ENCODE measurements around the gene WIPF1.

Gene WIPF1

DNA sequence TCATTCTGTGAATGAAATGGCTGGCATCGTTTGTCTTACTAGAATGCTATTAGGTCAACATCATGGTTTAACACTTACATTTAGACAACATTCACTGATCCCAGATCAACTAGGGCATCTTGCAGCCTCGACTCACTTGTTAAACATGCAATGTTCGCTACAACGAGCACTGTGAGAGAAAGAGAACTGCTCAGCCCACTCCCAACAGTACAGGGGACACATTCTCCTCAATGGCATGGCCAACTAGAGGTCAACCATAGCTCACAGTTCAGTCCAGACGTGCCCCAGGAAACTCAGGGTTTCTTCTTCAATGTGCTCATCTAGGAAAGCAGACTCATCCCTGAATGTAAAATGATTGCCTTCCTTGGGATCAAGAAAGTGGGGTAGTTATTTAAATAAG lies 5.9 kb downstream of the WIPF1 start:
- Histone ChIP-seq H3K9ac (ENCODE audit: low read length in 5 of 5) (no peak overlapping the region), H3K27ac (ENCODE audit: low read depth, low read length) (no peak overlapping the region), H3K27me3 (ENCODE audit: control insufficient read depth in 5 of 5, insufficient read depth in 4 of 5, low read length in 5 of 5) (no peaks in the 10 kb centered on the region), H3K4me1 (ENCODE audit: control insufficient read depth in 5 of 5, insufficient read depth in 5 of 5, low read length in 5 of 5) (peaks cover 0 to 37% (median 19%) of the 10 kb centered on the region in 5 donors), H3K9me3 (ENCODE audit: control insufficient read depth in 5 of 5, low read length in 5 of 5) (no peaks in the 10 kb centered on the region), H3K36me3 (ENCODE audit: control insufficient read depth in 5 of 5, insufficient read depth in 5 of 5, low read length in 5 of 5) (peaks cover 0 to 2% (median 0%) of the 10 kb centered on the region in 5 donors), H3K4me3 (ENCODE audit: low read depth in 1 of 5, low read length in 5 of 5) (no peak overlapping the region)

DNA sequence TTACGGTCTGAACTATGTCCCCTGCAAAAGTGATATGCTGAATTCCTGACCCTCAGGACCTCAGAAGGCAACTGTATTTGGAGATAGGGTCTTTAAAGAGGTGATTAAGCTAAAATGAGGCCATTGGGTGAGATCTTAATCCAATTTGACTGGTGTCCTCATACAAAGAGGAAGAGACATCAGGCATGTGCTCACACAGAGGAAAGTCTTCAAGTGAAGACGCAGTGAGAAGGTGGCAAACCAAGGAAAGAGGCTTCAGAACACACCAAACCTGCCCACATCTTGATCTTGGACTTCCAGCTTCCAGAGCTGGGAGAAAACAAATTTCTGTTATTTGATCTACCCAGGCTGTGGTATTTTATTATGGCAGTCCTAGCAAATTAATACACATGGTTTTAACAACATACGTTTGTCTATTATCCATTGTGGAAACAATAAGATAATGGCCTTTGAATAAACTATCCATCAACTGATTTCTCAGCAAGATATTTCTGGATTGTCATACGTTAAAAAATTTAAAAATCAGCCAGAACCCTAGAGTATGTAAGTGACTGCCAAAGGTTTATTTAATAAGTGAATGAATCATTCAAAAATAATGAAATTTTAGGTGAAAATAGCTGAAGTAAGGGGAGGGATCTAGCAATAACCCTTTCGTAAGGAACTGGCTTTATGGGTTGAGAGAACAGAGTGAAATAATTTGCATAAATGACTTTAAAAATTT lies 6.5 kb downstream of the WIPF1 start:
- H3K9ac ChIP-seq (ENCODE audit: low read length in 5 of 5) = no peak overlapping the region
- no peak overlapping the region for H3K27ac ChIP-seq (ENCODE audit: low read depth, low read length)
- H3K36me3 ChIP-seq (ENCODE audit: control insufficient read depth in 5 of 5, insufficient read depth in 5 of 5, low read length in 5 of 5) = peaks cover 0 to 2% (median 0%) of the 10 kb centered on the region in 5 donors
- H3K4me1 ChIP-seq (ENCODE audit: control insufficient read depth in 5 of 5, insufficient read depth in 5 of 5, low read length in 5 of 5) = peaks cover 0 to 41% (median 19%) of the 10 kb centered on the region in 5 donors
- H3K9me3 ChIP-seq (ENCODE audit: control insufficient read depth in 5 of 5, low read length in 5 of 5) = no peaks in the 10 kb centered on the region
- H3K27me3 ChIP-seq (ENCODE audit: control insufficient read depth in 5 of 5, insufficient read depth in 4 of 5, low read length in 5 of 5) = no peaks in the 10 kb centered on the region
- H3K4me3 ChIP-seq (ENCODE audit: low read depth in 1 of 5, low read length in 5 of 5) = no peak overlapping the region

DNA sequence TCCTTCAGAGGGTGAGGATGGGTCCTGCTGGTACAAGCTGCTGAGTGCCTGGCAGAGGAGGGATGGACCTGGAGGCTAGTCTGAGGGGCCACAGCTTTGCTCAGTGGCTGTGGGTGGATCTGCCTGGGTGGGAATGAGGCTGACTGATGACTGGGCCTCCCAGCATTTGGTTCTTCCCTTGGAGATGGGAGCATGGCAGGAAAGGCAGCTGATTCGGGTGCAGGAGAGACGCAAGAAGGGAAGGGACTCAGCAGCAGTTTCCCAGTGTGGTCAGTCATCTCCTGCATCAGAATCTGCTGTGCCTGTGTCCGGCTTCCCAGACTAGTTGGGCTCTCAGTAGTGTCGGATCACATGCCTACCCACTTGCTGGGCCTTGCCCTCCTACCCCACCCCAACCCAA lies 7.3 kb downstream of the WIPF1 start:
- Histone ChIP-seq H3K27me3 (ENCODE audit: control insufficient read depth in 5 of 5, insufficient read depth in 4 of 5, low read length in 5 of 5) (no peaks in the 10 kb centered on the region), H3K4me1 (ENCODE audit: control insufficient read depth in 5 of 5, insufficient read depth in 5 of 5, low read length in 5 of 5) (peaks cover 0 to 44% (median 19%) of the 10 kb centered on the region in 5 donors), H3K4me3 (ENCODE audit: low read depth in 1 of 5, low read length in 5 of 5) (no peak overlapping the region), H3K27ac (ENCODE audit: low read depth, low read length) (no peak overlapping the region), H3K9me3 (ENCODE audit: control insufficient read depth in 5 of 5, low read length in 5 of 5) (no peaks in the 10 kb centered on the region), H3K36me3 (ENCODE audit: control insufficient read depth in 5 of 5, insufficient read depth in 5 of 5, low read length in 5 of 5) (peaks cover 0 to 3% (median 0%) of the 10 kb centered on the region in 5 donors), H3K9ac (ENCODE audit: low read length in 5 of 5) (no peak overlapping the region)

DNA sequence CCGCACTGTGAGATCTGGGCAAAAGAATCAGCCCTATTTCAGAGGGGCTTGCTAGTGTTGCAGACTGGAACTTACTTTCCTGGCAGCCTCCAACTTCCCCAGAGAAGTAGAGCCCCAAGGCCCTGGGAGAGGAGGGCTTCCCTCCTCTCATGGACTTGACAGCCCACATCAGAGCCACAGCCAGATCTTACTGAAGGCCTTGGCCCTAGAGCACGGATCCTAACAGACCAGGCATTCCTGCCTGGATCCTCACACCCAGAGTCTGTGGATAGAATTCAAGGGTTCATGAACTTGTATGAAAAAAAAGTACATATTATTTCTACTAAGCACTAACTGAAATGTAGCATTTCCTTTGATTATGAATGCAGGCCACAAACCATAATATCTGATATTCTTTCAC lies 8.3 kb downstream of the WIPF1 start:
- H3K27ac ChIP-seq (ENCODE audit: low read depth, low read length) = no peak overlapping the region
- H3K4me1 ChIP-seq (ENCODE audit: control insufficient read depth in 5 of 5, insufficient read depth in 5 of 5, low read length in 5 of 5) = peaks cover 0 to 44% (median 15%) of the 10 kb centered on the region in 5 donors
- H3K36me3 ChIP-seq (ENCODE audit: control insufficient read depth in 5 of 5, insufficient read depth in 5 of 5, low read length in 5 of 5) = peaks cover 0 to 10% (median 6%) of the 10 kb centered on the region in 5 donors

GRCh38 chr2:174588463-174588862 lies 9.1 kb downstream of the WIPF1 start:
- Histone ChIP-seq H3K4me3 (ENCODE audit: low read depth in 1 of 5, low read length in 5 of 5) (no peak overlapping the region), H3K27me3 (ENCODE audit: control insufficient read depth in 5 of 5, insufficient read depth in 4 of 5, low read length in 5 of 5) (no peaks in the 10 kb centered on the region), H3K9ac (ENCODE audit: low read length in 5 of 5) (peak overlapping the region in 2 of 5 donors; percentile 5 to 65), H3K4me1 (ENCODE audit: control insufficient read depth in 5 of 5, insufficient read depth in 5 of 5, low read length in 5 of 5) (peaks cover 0 to 39% (median 12%) of the 10 kb centered on the region in 5 donors), H3K27ac (ENCODE audit: low read depth, low read length) (peak overlapping the region; percentile 11), H3K9me3 (ENCODE audit: control insufficient read depth in 5 of 5, low read length in 5 of 5) (no peaks in the 10 kb centered on the region), H3K36me3 (ENCODE audit: control insufficient read depth in 5 of 5, insufficient read depth in 5 of 5, low read length in 5 of 5) (peaks cover 4 to 17% (median 13%) of the 10 kb centered on the region in 5 donors)

More for the DNA sequence above, 8.3 kb downstream of the WIPF1 start:
- Histone ChIP-seq H3K9me3 (ENCODE audit: control insufficient read depth in 5 of 5, low read length in 5 of 5) (no peaks in the 10 kb centered on the region), H3K9ac (ENCODE audit: low read length in 5 of 5) (no peak overlapping the region), H3K4me3 (ENCODE audit: low read depth in 1 of 5, low read length in 5 of 5) (no peak overlapping the region), H3K27me3 (ENCODE audit: control insufficient read depth in 5 of 5, insufficient read depth in 4 of 5, low read length in 5 of 5) (no peaks in the 10 kb centered on the region)

DNA sequence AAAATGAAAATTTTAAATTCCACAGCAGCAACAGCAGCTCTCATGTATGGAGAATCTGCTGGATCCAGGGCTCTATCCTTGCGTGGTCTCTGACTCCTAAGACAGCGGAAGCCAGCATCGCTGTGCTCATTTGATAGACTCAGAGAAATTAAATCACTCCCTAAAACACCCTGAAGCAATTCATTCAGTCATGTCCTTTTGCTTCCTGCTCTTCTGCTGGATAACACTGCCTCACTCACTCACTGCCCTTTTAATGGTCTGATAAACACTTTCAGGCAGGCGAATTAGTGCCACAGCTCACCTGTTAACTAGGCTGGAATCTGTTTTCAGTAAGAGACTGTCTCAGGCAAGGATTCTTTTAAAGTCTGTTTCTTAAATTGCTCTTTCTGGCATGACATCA lies 10.0 kb downstream of the WIPF1 start:
- peaks cover 9 to 25% (median 17%) of the 10 kb centered on the region in 5 donors for H3K36me3 ChIP-seq (ENCODE audit: control insufficient read depth in 5 of 5, insufficient read depth in 5 of 5, low read length in 5 of 5)
- no peaks in the 10 kb centered on the region for H3K27me3 ChIP-seq (ENCODE audit: control insufficient read depth in 5 of 5, insufficient read depth in 4 of 5, low read length in 5 of 5)
- H3K4me1 ChIP-seq (ENCODE audit: control insufficient read depth in 5 of 5, insufficient read depth in 5 of 5, low read length in 5 of 5) = peaks cover 0 to 39% (median 12%) of the 10 kb centered on the region in 5 donors
- H3K4me3 ChIP-seq (ENCODE audit: low read depth in 1 of 5, low read length in 5 of 5) = no peak overlapping the region
- no peak overlapping the region for H3K9ac ChIP-seq (ENCODE audit: low read length in 5 of 5)
- H3K9me3 ChIP-seq (ENCODE audit: control insufficient read depth in 5 of 5, low read length in 5 of 5) = no peaks in the 10 kb centered on the region
- H3K27ac ChIP-seq (ENCODE audit: low read depth, low read length) = no peak overlapping the region

DNA sequence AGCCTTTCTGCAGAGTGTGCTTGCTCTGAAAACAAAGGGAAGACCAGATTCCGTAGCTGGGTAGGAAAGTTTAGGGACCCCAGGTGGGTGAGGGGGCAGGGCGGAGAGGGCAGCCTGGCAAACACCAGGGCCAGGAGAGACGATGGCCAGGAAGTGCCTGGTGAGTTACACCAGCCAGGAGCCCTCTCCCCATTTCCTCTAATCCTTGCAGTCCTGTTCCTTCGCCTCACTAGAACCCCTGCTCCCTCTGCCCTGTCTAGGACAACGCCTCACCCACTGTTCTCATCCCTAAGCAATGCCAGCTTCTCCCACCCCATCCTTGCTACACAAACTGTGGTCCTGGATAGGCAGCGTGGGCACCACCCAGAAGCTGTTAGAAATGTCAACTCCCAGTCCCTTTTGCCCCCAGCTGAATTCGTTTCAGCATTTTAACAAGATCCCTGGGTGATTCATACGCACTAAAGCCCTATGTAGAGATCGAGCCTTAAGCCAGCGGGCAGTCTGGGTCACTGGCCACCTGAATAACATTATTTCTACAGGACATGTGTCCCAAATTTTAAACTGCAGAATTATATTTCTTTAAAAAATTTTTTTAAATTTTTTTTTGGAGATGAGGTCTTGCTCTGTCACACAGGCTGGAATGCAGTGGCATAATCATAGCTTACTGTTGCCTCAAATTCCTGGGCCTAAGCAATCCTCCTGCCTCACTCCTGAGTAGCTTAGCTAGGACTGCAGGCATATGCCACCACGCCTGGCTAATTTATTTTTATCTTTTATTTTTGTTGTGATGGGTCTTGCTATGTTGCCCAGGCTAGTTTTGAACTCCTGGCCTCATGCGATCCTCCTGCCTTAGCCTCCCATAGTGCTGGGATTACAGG lies 10.9 kb downstream of the WIPF1 start:
- H3K27me3 ChIP-seq (ENCODE audit: control insufficient read depth in 5 of 5, insufficient read depth in 4 of 5, low read length in 5 of 5) = no peaks in the 10 kb centered on the region
- H3K36me3 ChIP-seq (ENCODE audit: control insufficient read depth in 5 of 5, insufficient read depth in 5 of 5, low read length in 5 of 5) = peaks cover 12 to 30% (median 18%) of the 10 kb centered on the region in 5 donors
- H3K4me1 ChIP-seq (ENCODE audit: control insufficient read depth in 5 of 5, insufficient read depth in 5 of 5, low read length in 5 of 5) = peaks cover 0 to 37% (median 12%) of the 10 kb centered on the region in 5 donors
- H3K27ac ChIP-seq (ENCODE audit: low read depth, low read length) = no peak overlapping the region
- H3K4me3 ChIP-seq (ENCODE audit: low read depth in 1 of 5, low read length in 5 of 5) = no peak overlapping the region
- H3K9me3 ChIP-seq (ENCODE audit: control insufficient read depth in 5 of 5, low read length in 5 of 5) = no peaks in the 10 kb centered on the region
- H3K9ac ChIP-seq (ENCODE audit: low read length in 5 of 5) = no peak overlapping the region

DNA sequence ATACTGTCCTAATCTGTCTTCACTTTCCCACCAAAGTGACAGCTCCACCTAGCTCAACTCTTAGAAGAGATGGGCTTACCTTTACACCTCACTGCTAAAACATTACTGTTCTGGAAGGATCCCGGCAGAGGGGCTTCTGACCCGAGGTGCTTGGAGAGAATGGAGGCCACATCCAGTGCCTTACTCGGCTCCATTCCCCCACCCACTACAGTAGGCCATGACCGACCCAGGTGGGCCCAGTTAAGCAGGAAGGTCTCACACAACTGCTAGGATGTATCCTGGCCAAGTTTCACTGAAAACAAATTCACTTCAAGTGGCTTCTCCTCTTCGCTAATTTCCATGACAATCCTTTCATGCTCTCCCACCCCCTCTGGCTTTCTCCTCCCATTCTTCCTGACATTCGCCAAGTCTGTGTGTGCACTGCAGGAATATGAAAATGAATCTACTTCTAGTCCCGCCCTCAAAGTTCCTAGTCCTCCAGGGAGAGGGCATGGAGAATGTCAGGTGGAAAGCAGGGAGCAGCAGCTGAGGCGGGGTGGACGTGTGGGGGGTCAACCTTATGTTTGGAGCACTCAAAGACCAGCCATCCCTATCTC lies 11.8 kb downstream of the WIPF1 start:
- Histone ChIP-seq H3K4me1 (ENCODE audit: control insufficient read depth in 5 of 5, insufficient read depth in 5 of 5, low read length in 5 of 5) (peaks cover 0 to 32% (median 12%) of the 10 kb centered on the region in 5 donors), H3K27ac (ENCODE audit: low read depth, low read length) (no peak overlapping the region), H3K36me3 (ENCODE audit: control insufficient read depth in 5 of 5, insufficient read depth in 5 of 5, low read length in 5 of 5) (peaks cover 21 to 36% (median 24%) of the 10 kb centered on the region in 5 donors), H3K4me3 (ENCODE audit: low read depth in 1 of 5, low read length in 5 of 5) (no peak overlapping the region), H3K9ac (ENCODE audit: low read length in 5 of 5) (no peak overlapping the region), H3K9me3 (ENCODE audit: control insufficient read depth in 5 of 5, low read length in 5 of 5) (no peaks in the 10 kb centered on the region), H3K27me3 (ENCODE audit: control insufficient read depth in 5 of 5, insufficient read depth in 4 of 5, low read length in 5 of 5) (no peaks in the 10 kb centered on the region)

DNA sequence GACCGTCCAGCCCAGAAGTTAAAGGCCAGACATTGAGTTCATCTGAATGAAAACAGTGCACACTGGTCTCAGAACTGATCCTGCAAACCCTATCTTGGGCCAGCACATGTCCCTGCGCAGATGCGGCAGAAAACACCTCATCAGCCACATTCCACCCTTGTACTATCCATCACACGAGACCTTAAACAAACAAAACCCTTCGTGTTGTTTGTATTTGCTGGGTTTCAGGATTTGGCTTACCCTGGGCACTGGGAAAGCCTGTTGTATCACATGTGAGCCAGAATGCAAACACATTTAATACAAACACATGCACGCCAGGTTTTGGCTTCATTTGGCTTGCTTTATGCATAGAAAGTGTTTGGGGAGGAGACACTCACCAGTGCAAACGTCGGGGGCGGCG lies 12.5 kb downstream of the WIPF1 start:
- no peak overlapping the region for H3K9ac ChIP-seq (ENCODE audit: low read length in 5 of 5)
- H3K27ac ChIP-seq (ENCODE audit: low read depth, low read length) = no peak overlapping the region
- peaks cover 27 to 42% (median 30%) of the 10 kb centered on the region in 5 donors for H3K36me3 ChIP-seq (ENCODE audit: control insufficient read depth in 5 of 5, insufficient read depth in 5 of 5, low read length in 5 of 5)
- H3K9me3 ChIP-seq (ENCODE audit: control insufficient read depth in 5 of 5, low read length in 5 of 5) = no peaks in the 10 kb centered on the region
- H3K27me3 ChIP-seq (ENCODE audit: control insufficient read depth in 5 of 5, insufficient read depth in 4 of 5, low read length in 5 of 5) = no peaks in the 10 kb centered on the region
- H3K4me1 ChIP-seq (ENCODE audit: control insufficient read depth in 5 of 5, insufficient read depth in 5 of 5, low read length in 5 of 5) = peaks cover 0 to 28% (median 8%) of the 10 kb centered on the region in 5 donors
- H3K4me3 ChIP-seq (ENCODE audit: low read depth in 1 of 5, low read length in 5 of 5) = no peak overlapping the region

Data from subcutaneous abdominal adipose tissue (tissue), 5 donors.